ENCODE measurements around the gene PRPF40A.

- TF ChIP-seq CTCF (IDR thresholded peaks at IDR 0.05; ENCODE audit: poor library complexity) = no peak
- TF ChIP-seq EZH2 (IDR thresholded peaks at IDR 0.05; ENCODE audit: borderline replicate concordance) = no peak
- no peak for TF ChIP-seq EZH2phosphoT487 (IDR thresholded peaks at IDR 0.05; ENCODE audit: low read depth, severe bottlenecking, unreplicated experiment)
These were observed 23.1 kb downstream of the PRPF40A start for GRCh38 chr2:152694161-152694661.
